Activated CD4-positive, alpha-beta T cell treated with anti-CD3 and anti-CD28 coated beads, Interleukin-2, amount 10 ng/mL, durations not matched to agents 24 days and 14 days (primary cell): Measurements from ENCODE around the gene GTPBP1. TPM values are rescaled to one million over a fixed set of nuclear protein-coding genes. Genes with fewer than 3 reads are reported as not detected.

Experiments
- DNase-seq: peaks from one replicate; pipeline ENCODE4 v3.0.0; 2022
- H3K27ac Mint-ChIP-seq: one replicate; pipeline ENCODE4 v1.8.0; 2022; ENCODE audit warnings: mild to moderate bottlenecking, mixed read lengths
- H3K27me3 Mint-ChIP-seq: one replicate; pipeline ENCODE4 v1.8.0; 2022; ENCODE audit warnings: mixed read lengths
- H3K36me3 Mint-ChIP-seq: one replicate; pipeline ENCODE4 v1.8.0; 2022; ENCODE audit warnings: low read depth, mild to moderate bottlenecking, mixed read lengths
- H3K4me1 Mint-ChIP-seq: one replicate; pipeline ENCODE4 v1.8.0; 2021; ENCODE audit warnings: mixed read lengths
- H3K4me3 Mint-ChIP-seq: one replicate; pipeline ENCODE4 v1.8.0; 2022; ENCODE audit warnings: mild to moderate bottlenecking, moderate library complexity, mixed read lengths
- H3K9me3 Mint-ChIP-seq: one replicate; pipeline ENCODE4 v1.8.0; 2021; ENCODE audit warnings: mixed read lengths
- intact Hi-C: fragments of 100-400 bp; cut with micrococcal nuclease; formaldehyde crosslinking; loops from one replicate; pipeline ENCODE4 v1.15.1; 2023
- total RNA-seq: library from RNA; stranded (reverse); gene quantifications from 2 replicates; pipeline ENCODE4 v1.2.3, GENCODE V29; 2022

The GTPBP1 gene
- total RNA-seq, 1 donor from 2014 or later: 102 TPM

GRCh38 chr22:38774496-38775166, 68.9 kb downstream of the GTPBP1 start:
- Mint-ChIP-seq H3K27me3 (no peaks in the 10 kb centered on the region), H3K36me3 (no peaks in the 10 kb centered on the region), H3K27ac (no peak overlapping the region), H3K4me3 (no peak overlapping the region), H3K9me3 (no peaks in the 10 kb centered on the region), H3K4me1 (peaks cover 7% of the 10 kb centered on the region)
- no peak for DNase-seq
- intact Hi-C loops: no loop called here

- Mint-ChIP-seq H3K27ac (peak overlapping the region; percentile 41), H3K9me3 (no peaks in the 10 kb centered on the region), H3K36me3 (no peaks in the 10 kb centered on the region), H3K4me1 (peaks cover 7% of the 10 kb centered on the region), H3K27me3 (no peaks in the 10 kb centered on the region), H3K4me3 (no peak overlapping the region)
- no peak for DNase-seq
- intact Hi-C loops: no loop called here
These were observed 69.9 kb downstream of the GTPBP1 start for GRCh38 chr22:38775656-38776055.

GRCh38 chr22:38776086-38776485, 70.3 kb downstream of the GTPBP1 start:
- Mint-ChIP-seq H3K27ac (no peak overlapping the region), H3K4me1 (peaks cover 7% of the 10 kb centered on the region), H3K4me3 (no peak overlapping the region), H3K27me3 (no peaks in the 10 kb centered on the region), H3K36me3 (no peaks in the 10 kb centered on the region), H3K9me3 (no peaks in the 10 kb centered on the region)
- intact Hi-C loops: no loop called here
- DNase-seq: no peak

GRCh38 chr22:38777087-38777671, 71.4 kb downstream of the GTPBP1 start:
- no peak overlapping the region for H3K4me3 Mint-ChIP-seq
- intact Hi-C loops: no loop called here
- H3K27ac Mint-ChIP-seq: no peak overlapping the region
- DNase-seq: no peak
- H3K27me3 Mint-ChIP-seq: no peaks in the 10 kb centered on the region
- no peaks in the 10 kb centered on the region for H3K36me3 Mint-ChIP-seq
- H3K4me1 Mint-ChIP-seq: peaks cover 7% of the 10 kb centered on the region
- H3K9me3 Mint-ChIP-seq: no peaks in the 10 kb centered on the region

GRCh38 chr22:38781033-38781432, 75.3 kb downstream of the GTPBP1 start:
- peaks cover 4% of the 10 kb centered on the region for H3K4me1 Mint-ChIP-seq
- no peak for DNase-seq
- no peaks in the 10 kb centered on the region for H3K9me3 Mint-ChIP-seq
- H3K36me3 Mint-ChIP-seq: no peaks in the 10 kb centered on the region
- H3K27me3 Mint-ChIP-seq: no peaks in the 10 kb centered on the region
- H3K4me3 Mint-ChIP-seq: no peak overlapping the region
- H3K27ac Mint-ChIP-seq: no peak overlapping the region
- intact Hi-C loops: no loop called here

- no peak for DNase-seq
- no peak overlapping the region for H3K27ac Mint-ChIP-seq
These were observed 76.8 kb downstream of the GTPBP1 start for GRCh38 chr22:38782402-38783094.

More at GRCh38 chr22:38782402-38783094, 76.8 kb downstream of the GTPBP1 start:
- no peaks in the 10 kb centered on the region for H3K27me3 Mint-ChIP-seq
- peaks cover 4% of the 10 kb centered on the region for H3K4me1 Mint-ChIP-seq
- H3K36me3 Mint-ChIP-seq: no peaks in the 10 kb centered on the region
- intact Hi-C loops: no loop called here
- no peak overlapping the region for H3K4me3 Mint-ChIP-seq
- H3K9me3 Mint-ChIP-seq: no peaks in the 10 kb centered on the region

Other genes starting within 250 kb of the GTPBP1 start
- gene KDELR3, start 237.8 kb upstream of the GTPBP1 start, total RNA-seq: 1.1 and 1.3 TPM in 2 replicates
- gene DDX17, start 199.6 kb upstream of the GTPBP1 start, total RNA-seq: 373 and 374 TPM in 2 replicates
- 14.2 and 14.3 TPM in 2 replicates for gene DMC1, start 135.8 kb upstream of the GTPBP1 start, total RNA-seq
- 0.30 and 0.71 TPM in 2 replicates for gene FAM227A, start 49.6 kb upstream of the GTPBP1 start, total RNA-seq
- 8.4 and 13.3 TPM in 2 replicates for gene CBY1, start 49.3 kb upstream of the GTPBP1 start, total RNA-seq
- gene TOMM22, start 24.0 kb upstream of the GTPBP1 start, total RNA-seq: 169 and 172 TPM in 2 replicates
- gene JOSD1, start 5.0 kb upstream of the GTPBP1 start, total RNA-seq: 90.4 and 93.8 TPM in 2 replicates
- gene SUN2, start 50.1 kb downstream of the GTPBP1 start, total RNA-seq: 124 and 128 TPM in 2 replicates
- 5.5 and 6.3 TPM in 2 replicates for gene DNAL4, start 88.2 kb downstream of the GTPBP1 start, total RNA-seq
- 0.98 and 1.0 TPM in 2 replicates for gene NPTXR, start 138.1 kb downstream of the GTPBP1 start, total RNA-seq
- gene CBX6, start 166.3 kb downstream of the GTPBP1 start, total RNA-seq: 178 and 180 TPM in 2 replicates